D721Med (cell line): Measurements from ENCODE around the gene TMEM145.

Source experiments
- DNase-seq: peaks from one replicate; pipeline ENCODE4 v3.0.0; 2011; ENCODE audit warnings: low spot score; ENCODE audit not compliant: insufficient read length
- FAIRE-seq: peaks from 2 replicates; lab custom pipeline; 2011; peaks lifted over from hg19 to GRCh38; lab: Jason Lieb, UNC
- CTCF ChIP-seq: IDR thresholded peaks from 2 replicates; pipeline ENCODE4 v1.5.1; 2012; ENCODE audit warnings: mild to moderate bottlenecking, control low read depth; ENCODE audit not compliant: insufficient read depth; ENCODE audit errors: missing control alignments

Gene TMEM145

GRCh38 chr19:42290136-42290522, 23.0 kb upstream of the TMEM145 start:
- TF ChIP-seq CTCF = no peak
- DNase-seq (no peak), FAIRE-seq (no peak)

GRCh38 chr19:42290523-42291434, 22.3 kb upstream of the TMEM145 start:
- DNase-seq = no peak

GRCh38 chr19:42291435-42291810, 21.7 kb upstream of the TMEM145 start:
- FAIRE-seq = no peak
- no peak for DNase-seq
- TF ChIP-seq CTCF = no peak

More at GRCh38 chr19:42290523-42291434, 22.3 kb upstream of the TMEM145 start:
- no peak for FAIRE-seq
- peak; percentile 37 for TF ChIP-seq CTCF

GRCh38 chr19:42292042-42292960, 20.8 kb upstream of the TMEM145 start:
- FAIRE-seq (no peak), DNase-seq (no peak)
- no peak for TF ChIP-seq CTCF

- FAIRE-seq (no peak), DNase-seq (no peak)
- no peak for TF ChIP-seq CTCF
These were observed 20.1 kb upstream of the TMEM145 start for GRCh38 chr19:42292963-42293362.

- TF ChIP-seq CTCF = no peak
- FAIRE-seq (no peak), DNase-seq (no peak)
These were observed 19.6 kb upstream of the TMEM145 start for GRCh38 chr19:42293540-42293939.
